H1 (cell line): ENCODE data around the gene PLAAT2. TPM values are rescaled to one million over a fixed set of nuclear protein-coding genes. Genes with fewer than 3 reads are reported as not detected.

Source experiments
- CTCF ChIA-PET: fragments of 300-600 bp; sonication (Branson Sonifier 250); formaldehyde crosslinking; loops from one replicate; lab custom pipeline; 2021; ENCODE audit not compliant: partially characterized antibody; lab: Charles Lee
- POLR2A ChIA-PET: fragments of 300-600 bp; sonication (Branson Sonifier 250); formaldehyde crosslinking; loops from one replicate; lab custom pipeline; 2021; ENCODE audit warnings: inconsistent platforms; ENCODE audit not compliant: partially characterized antibody; lab: Charles Lee
- DNase-seq, 2 experiments: peaks; one replicate each; pipeline versions ENCODE4 v3.0.0 to v3.0.0-alpha.2; 2010 to 2022; ENCODE audit warnings: low spot score in 2 of 2, low read depth in 1 of 2, mixed read lengths in 1 of 2
- FAIRE-seq: peaks from 2 replicates; lab custom pipeline; 2011; peaks lifted over from hg19 to GRCh38; lab: Jason Lieb, UNC
- H2AFZ ChIP-seq: 2 replicates; pipeline ENCODE4 v1.8.1; 2012; ENCODE audit warnings: low read length, inconsistent platforms
- H2AK5ac ChIP-seq: 2 replicates; pipeline ENCODE4 v1.6.1; 2013; ENCODE audit warnings: low read depth, low read length
- H2BK120ac ChIP-seq: replicated peaks from 2 replicates; pipeline ENCODE3; 2013; ENCODE audit warnings: low read depth, low read length, inconsistent platforms
- H2BK12ac ChIP-seq: 2 replicates; pipeline ENCODE4 v1.6.1; 2013; ENCODE audit warnings: low read depth, low read length
- H2BK15ac ChIP-seq: 2 replicates; pipeline ENCODE4 v1.6.1; 2013; ENCODE audit warnings: low read length
- H2BK20ac ChIP-seq: 2 replicates; pipeline ENCODE4 v1.6.1; 2013; ENCODE audit warnings: low read length
- H2BK5ac ChIP-seq: 2 replicates; pipeline ENCODE4 v1.6.1; 2013; ENCODE audit warnings: low read depth, low read length
- H3K14ac ChIP-seq: 2 replicates; pipeline ENCODE4 v1.6.1; 2013; ENCODE audit warnings: inconsistent platforms; ENCODE audit not compliant: insufficient read length
- H3K18ac ChIP-seq: 2 replicates; pipeline ENCODE4 v1.6.1; 2013; ENCODE audit warnings: low read length; ENCODE audit errors: extremely low read depth
- H3K23ac ChIP-seq: 2 replicates; pipeline ENCODE4 v1.6.1; 2013; ENCODE audit warnings: inconsistent platforms; ENCODE audit not compliant: insufficient read length
- H3K23me2 ChIP-seq: 2 replicates; pipeline ENCODE4 v1.6.1; 2013; ENCODE audit warnings: low read depth, low read length
- H3K27ac ChIP-seq: 2 replicates; pipeline ENCODE4 v1.6.1; 2011; ENCODE audit warnings: low read depth, low read length, inconsistent platforms
- H3K27me3 ChIP-seq, 4 experiments: replicated peaks in 1 of 4; 1 replicate in 1 of 4; 2 replicates in 3 of 4; pipeline versions ENCODE4 v1.6.1 to v1.8.1; 2011 to 2013; ENCODE audit warnings: low read length in 3 of 4, mild to moderate bottlenecking in 3 of 4, inconsistent platforms in 2 of 4, mixed read lengths in 2 of 4, moderate library complexity in 1 of 4; ENCODE audit not compliant: control insufficient read depth in 3 of 4, insufficient read depth in 3 of 4; ENCODE audit errors: extremely low read depth in 1 of 4
- H3K36me3 ChIP-seq, 4 experiments: 2 replicates each; pipeline versions ENCODE4 v1.6.1 to v1.8.1; 2011 to 2013; ENCODE audit warnings: mild to moderate bottlenecking in 4 of 4, low read length in 3 of 4, moderate library complexity in 2 of 4, control low read depth in 1 of 4, inconsistent platforms in 1 of 4; ENCODE audit not compliant: insufficient read depth in 4 of 4, control insufficient read depth in 2 of 4
- H3K4ac ChIP-seq: replicated peaks from 2 replicates; pipeline ENCODE3; 2013; ENCODE audit warnings: low read length, low read depth, mixed read lengths, inconsistent platforms; ENCODE audit not compliant: insufficient read length
- H3K4me1 ChIP-seq, 4 experiments: replicated peaks in 1 of 4; 1 replicate in 1 of 4; 2 replicates in 3 of 4; pipeline versions ENCODE4 v1.6.1 to v1.8.1; 2011 to 2013; ENCODE audit warnings: low read length in 3 of 4, inconsistent platforms in 2 of 4, mixed read lengths in 1 of 4; ENCODE audit not compliant: insufficient read depth in 4 of 4, control insufficient read depth in 3 of 4
- H3K4me2 ChIP-seq, 2 experiments: 2 replicates each; pipeline versions ENCODE4 v1.6.1 to v1.8.1; 2011 to 2013; ENCODE audit warnings: low read depth in 2 of 2, low read length in 2 of 2, control low read depth in 1 of 2, inconsistent platforms in 1 of 2, mild to moderate bottlenecking in 1 of 2; ENCODE audit not compliant: insufficient read depth in 1 of 2
- H3K4me3 ChIP-seq, 4 experiments: fragments of 200-600, 300-600 bp in 1 of 4; sonication (generic), shearing (Covaris generic), sonication (Bioruptor Twin) in 1 of 4; 2 replicates each; pipeline versions ENCODE4 v1.5.1 to v1.8.1; 2011 to 2016; ENCODE audit warnings: low read length in 4 of 4, low read depth in 3 of 4, control low read depth in 2 of 4, inconsistent platforms in 2 of 4, mild to moderate bottlenecking in 2 of 4, mixed read lengths in 1 of 4, moderate library complexity in 1 of 4; ENCODE audit not compliant: insufficient read depth in 2 of 4; ENCODE audit errors: extremely low read depth in 1 of 4
- H3K56ac ChIP-seq: replicated peaks from 2 replicates; pipeline ENCODE3; 2013; ENCODE audit warnings: low read depth, mild to moderate bottlenecking, mixed read lengths, low read length, inconsistent platforms; ENCODE audit not compliant: insufficient read length
- H3K79me1 ChIP-seq: 2 replicates; pipeline ENCODE4 v1.6.1; 2013; ENCODE audit warnings: low read depth, low read length, control low read depth
- H3K79me2 ChIP-seq, 2 experiments: 2 replicates each; pipeline versions ENCODE4 v1.6.1 to v1.8.1; 2012 to 2013; ENCODE audit warnings: low read length in 2 of 2, mild to moderate bottlenecking in 2 of 2, inconsistent platforms in 1 of 2; ENCODE audit not compliant: insufficient read depth in 2 of 2, control insufficient read depth in 1 of 2
- H3K9ac ChIP-seq, 4 experiments: replicated peaks in 1 of 4; 1 replicate in 1 of 4; 2 replicates in 3 of 4; pipeline versions ENCODE4 v1.6.1 to v1.8.1; 2011 to 2013; ENCODE audit warnings: low read depth in 3 of 4, low read length in 3 of 4, control low read depth in 2 of 4, mild to moderate bottlenecking in 2 of 4, moderate library complexity in 2 of 4, inconsistent platforms in 1 of 4; ENCODE audit errors: extremely low read depth in 1 of 4
- H3K9me3 ChIP-seq, 2 experiments: 2 replicates each; pipeline versions ENCODE4 v1.6.1 to v1.8.1; 2012 to 2013; ENCODE audit warnings: mild to moderate bottlenecking in 2 of 2, moderate library complexity in 2 of 2, control low read depth in 1 of 2, inconsistent platforms in 1 of 2, low read depth in 1 of 2, low read length in 1 of 2, mixed read lengths in 1 of 2; ENCODE audit not compliant: insufficient read depth in 2 of 2
- H4K20me1 ChIP-seq, 2 experiments: replicated peaks in 1 of 2; 2 replicates each; pipeline versions ENCODE3 to v1.8.1; 2011 to 2013; ENCODE audit warnings: inconsistent platforms in 2 of 2, low read length in 2 of 2, mild to moderate bottlenecking in 1 of 2; ENCODE audit not compliant: insufficient read depth in 2 of 2, control insufficient read depth in 1 of 2
- H4K5ac ChIP-seq: 2 replicates; pipeline ENCODE4 v1.6.1; 2013; ENCODE audit warnings: low read length, low read depth, mixed read lengths, inconsistent platforms; ENCODE audit not compliant: insufficient read length
- H4K8ac ChIP-seq: 2 replicates; pipeline ENCODE4 v1.8.0; 2013; ENCODE audit warnings: mild to moderate bottlenecking, moderate library complexity, low read length, inconsistent platforms; ENCODE audit not compliant: insufficient read depth; ENCODE audit errors: extremely low read depth
- H4K91ac ChIP-seq: replicated peaks from 2 replicates; pipeline ENCODE3; 2013; ENCODE audit warnings: low read length, mixed read lengths, inconsistent platforms; ENCODE audit not compliant: insufficient read length
- ASH2L ChIP-seq: fragments of 200-600, 300-600 bp; sonication (generic); IDR thresholded peaks from one replicate; pipeline ENCODE4 v1.7.1; 2017; ENCODE audit warnings: low read length
- HDAC2 ChIP-seq, 2 experiments: fragments of 300-600 bp in 1 of 2; sonication (generic) in 1 of 2; IDR thresholded peaks; 2 replicates each; pipeline ENCODE4 v1.6.1; 2011 to 2012; ENCODE audit warnings: low read depth in 2 of 2, low read length in 2 of 2, mild to moderate bottlenecking in 2 of 2, moderate library complexity in 2 of 2, borderline replicate concordance in 1 of 2, inconsistent platforms in 1 of 2
- MAX ChIP-seq: IDR thresholded peaks from 2 replicates; pipeline ENCODE4 v1.6.1; 2012; ENCODE audit warnings: inconsistent platforms
- NANOG ChIP-seq: IDR thresholded peaks from 2 replicates; pipeline ENCODE4 v1.6.1; 2011; ENCODE audit warnings: low read length, low read depth, mild to moderate bottlenecking, inconsistent platforms; ENCODE audit not compliant: insufficient read depth, poor library complexity, severe bottlenecking
- PHF8 ChIP-seq: fragments of 200-600 bp; sonication (generic); conservative IDR thresholded peaks from 2 replicates; pipeline ENCODE4 v1.7.1; 2012; ENCODE audit warnings: low read depth, mild to moderate bottlenecking, inconsistent platforms, low read length, moderate library complexity
- POU5F1 ChIP-seq: IDR thresholded peaks from 2 replicates; pipeline ENCODE4 v1.6.1; 2011; ENCODE audit warnings: low read depth, mild to moderate bottlenecking, low read length, moderate library complexity
- RAD21 ChIP-seq, 2 experiments: IDR thresholded peaks in 1 of 2; conservative IDR thresholded peaks in 1 of 2; 2 replicates each; pipeline ENCODE4 v1.6.1; 2011; ENCODE audit warnings: low read depth in 2 of 2, low read length in 2 of 2, improper control_type of control experiment in 1 of 2, inconsistent platforms in 1 of 2, mild to moderate bottlenecking in 1 of 2, moderate library complexity in 1 of 2
- TAF7 ChIP-seq: optimal IDR thresholded peaks from 2 replicates; pipeline ENCODE3; 2011; ENCODE audit warnings: low read depth, mild to moderate bottlenecking, inconsistent platforms, low read length, moderate library complexity, borderline replicate concordance
- WGBS, 2 experiments: shearing (Covaris generic) in 1 of 2; methylation state at CpG; one replicate each; pipeline versions ENCODE4 v1.1.6 to v1.1.7; 2013 to 2015; ENCODE audit warnings: low lambda C conversion rate in 2 of 2, mixed read lengths in 2 of 2, inconsistent platforms in 1 of 2, low coverage in 1 of 2, missing lambda C conversion rate in 1 of 2; ENCODE audit not compliant: insufficient replicate concordance in 2 of 2, insufficient coverage in 1 of 2, insufficient read length in 1 of 2; ENCODE audit errors: extremely low coverage in 1 of 2, missing lambda C conversion rate in 1 of 2; 5-methylcytosine and 5-hydroxymethylcytosine counted together
- polyA plus RNA-seq, 7 experiments: library from polyadenylated mRNA; depleted of rRNA in 3 of 7; stranded (reverse) in 5 of 7; unstranded in 2 of 7; fragments of >200 nt in 5 of 7; fragments of 200-250 nt in 2 of 7; gene quantifications; 1 replicate in 5 of 7; 2 replicates in 1 of 7; 4 replicates in 1 of 7; pipeline versions ENCODE4 v1.2.1 to v1.2.3, GENCODE V29; 2011 to 2013; ENCODE audit warnings: missing spikeins in 2 of 7, mixed read lengths in 2 of 7
- total RNA-seq: library from RNA; stranded (reverse); fragmentation: NEBNext Ultra II Directional; extraction: Animal tissue kit (Norgen Biotek cat#: 25700); gene quantifications from 2 replicates; pipeline ENCODE4 v1.2.1, GENCODE V29; 2021
- TF ChIP-seq, protein P1 (sequence below), 3 experiments: IDR thresholded peaks; 1 replicate in 2 of 3; 2 replicates in 1 of 3; pipeline versions ENCODE4 v1.5.1 to v1.6.1; 2011; ENCODE audit warnings: low read length in 3 of 3, mild to moderate bottlenecking in 3 of 3, inconsistent platforms in 2 of 3, low read depth in 1 of 3, moderate library complexity in 1 of 3; ENCODE audit not compliant: insufficient read depth in 1 of 3; ENCODE audit errors: control extremely low read depth in 1 of 3

Gene PLAAT2
- total and polyA plus RNA-seq, 2 of the 8 experiments (the other 6 are each of a cell fraction or from before 2014, with no cell fraction given): 0.39 TPM; not detected in 1

DNA sequence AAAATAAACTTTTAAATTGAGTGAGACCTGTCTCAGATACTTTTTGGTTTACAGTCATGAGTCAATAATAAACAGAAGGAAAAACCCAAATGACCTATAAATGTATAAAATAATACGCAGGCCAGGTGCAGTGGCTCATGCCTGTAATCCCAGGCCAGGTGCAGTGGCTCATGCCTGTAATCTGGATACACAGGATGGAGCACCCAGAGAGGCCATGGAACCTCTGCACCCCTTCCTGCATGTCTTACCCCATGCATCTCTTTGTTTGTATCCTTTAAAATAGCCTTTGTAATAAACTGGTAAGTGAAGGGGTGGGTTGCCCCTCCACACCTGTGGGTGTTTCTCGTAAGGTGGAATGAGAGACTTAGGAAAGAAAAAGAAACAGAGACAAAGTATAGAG lies 35.5 kb downstream of the PLAAT2 start:
- no peaks in the 10 kb centered on the region; a peak in 1 of 4 replicates for H3K9me3 ChIP-seq
- FAIRE-seq (no peak), DNase-seq (no peak)
- no peaks in the 10 kb centered on the region for H3K36me3 ChIP-seq
- peak overlapping the region; percentile 82 for H2BK12ac ChIP-seq
- ChIA-PET CTCF (interaction anchor here (0.7 kb wide), 2 partner anchors 17 to 125 kb away, joined by 3 read pairs; no protein-coding TSS in a partner anchor), POLR2A (interaction anchor here (0.6 to 1.0 kb wide), 4 partner anchors 18 to 672 kb away, joined by 3 to 5 read pairs (median 4); no protein-coding TSS in a partner anchor)
- no peaks in the 10 kb centered on the region for H3K27me3 ChIP-seq
- H3K23me2 ChIP-seq: no peaks in the 10 kb centered on the region; the same call in 1 of the 2 replicates
- H3K9ac ChIP-seq: no peak overlapping the region; a peak in 1 of 7 replicates
- peak overlapping the region in 1 of 2 experiments; percentile 50; a peak in 2 of 4 replicates for H3K4me2 ChIP-seq
- H3K79me1 ChIP-seq: no peaks in the 10 kb centered on the region
- peak overlapping the region; percentile 98 for H4K5ac ChIP-seq
- peak overlapping the region; percentile 96 for H3K18ac ChIP-seq
- H4K91ac ChIP-seq: peak overlapping the region; percentile 99
- TF ChIP-seq HDAC2 (IDR thresholded peaks at IDR 0.05; ENCODE audit: borderline replicate concordance in 1 of 2, low read depth in 2 of 2, low read length in 2 of 2): no peak
- no peak for TF ChIP-seq NANOG
- no peak for TF ChIP-seq ASH2L
- TF ChIP-seq MAX: no peak
- TF ChIP-seq, protein P1, sequence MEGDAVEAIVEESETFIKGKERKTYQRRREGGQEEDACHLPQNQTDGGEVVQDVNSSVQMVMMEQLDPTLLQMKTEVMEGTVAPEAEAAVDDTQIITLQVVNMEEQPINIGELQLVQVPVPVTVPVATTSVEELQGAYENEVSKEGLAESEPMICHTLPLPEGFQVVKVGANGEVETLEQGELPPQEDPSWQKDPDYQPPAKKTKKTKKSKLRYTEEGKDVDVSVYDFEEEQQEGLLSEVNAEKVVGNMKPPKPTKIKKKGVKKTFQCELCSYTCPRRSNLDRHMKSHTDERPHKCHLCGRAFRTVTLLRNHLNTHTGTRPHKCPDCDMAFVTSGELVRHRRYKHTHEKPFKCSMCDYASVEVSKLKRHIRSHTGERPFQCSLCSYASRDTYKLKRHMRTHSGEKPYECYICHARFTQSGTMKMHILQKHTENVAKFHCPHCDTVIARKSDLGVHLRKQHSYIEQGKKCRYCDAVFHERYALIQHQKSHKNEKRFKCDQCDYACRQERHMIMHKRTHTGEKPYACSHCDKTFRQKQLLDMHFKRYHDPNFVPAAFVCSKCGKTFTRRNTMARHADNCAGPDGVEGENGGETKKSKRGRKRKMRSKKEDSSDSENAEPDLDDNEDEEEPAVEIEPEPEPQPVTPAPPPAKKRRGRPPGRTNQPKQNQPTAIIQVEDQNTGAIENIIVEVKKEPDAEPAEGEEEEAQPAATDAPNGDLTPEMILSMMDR (IDR thresholded peaks at IDR 0.05; ENCODE audit: control extremely low read depth in 1 of 3, insufficient read depth in 1 of 3, low read depth in 1 of 3, low read length in 3 of 3): no peak
- no peak for TF ChIP-seq PHF8
- TF ChIP-seq RAD21 (IDR thresholded peaks at IDR 0.05 in 1 of 2, conservative IDR thresholded peaks at IDR 0.05 in 1 of 2; ENCODE audit: low read depth in 2 of 2, low read length in 2 of 2): no peak
- TF ChIP-seq TAF7: no peak
- no peak for TF ChIP-seq POU5F1
- H3K4ac ChIP-seq: peak overlapping the region; percentile 96
- H2BK20ac ChIP-seq: peak overlapping the region; percentile 95; the same call in 1 of the 2 replicates
- no peak overlapping the region for H2AFZ ChIP-seq
- H3K27ac ChIP-seq: peak overlapping the region; percentile 9; the same call in 1 of the 2 replicates
- peak overlapping the region; percentile 99 for H2BK120ac ChIP-seq
- H4K8ac ChIP-seq: no peak overlapping the region
- peak overlapping the region; percentile 94 for H3K14ac ChIP-seq
- peak overlapping the region; percentile 96 for H2BK5ac ChIP-seq
- no peaks in the 10 kb centered on the region for H4K20me1 ChIP-seq
- no peak overlapping the region for H3K23ac ChIP-seq
- H3K79me2 ChIP-seq: no peaks in the 10 kb centered on the region
- H2AK5ac ChIP-seq: no peak overlapping the region
- 71% methylated on average over 2 of the region's 2 CpGs; no CpG with 5 or more reads in 1 of the 2 experiments for WGBS, 2 experiments
- H3K4me1 ChIP-seq: peaks cover 13 to 24% (median 23%) of the 10 kb centered on the region in 4 experiments; a peak in 6 of 7 replicates
- H3K4me3 ChIP-seq: peak overlapping the region in 1 of 4 experiments; percentile 19; a peak in 1 of 8 replicates
- no peak overlapping the region for H2BK15ac ChIP-seq
- H3K56ac ChIP-seq: peak overlapping the region; percentile 59
